ENCODE measurements around the gene CCN5. TPM values are rescaled to one million over a fixed set of nuclear protein-coding genes. Genes with fewer than 3 reads are reported as not detected.
"Not testable (repeated sequence)": the region's sequence is repeated elsewhere in the genome, so short reads cannot be mapped to it uniquely, and the experiment has no call there.

Gene CCN5
- total RNA-seq, 2 donors from 2014 or later: not detected

GRCh38 chr20:44762466-44763140 lies 47.4 kb downstream of the CCN5 start:
- 74 to 88% methylated on average over 5 to 10 of the region's 10 CpGs for WGBS, 2 experiments (ENCODE audit: insufficient coverage in 1 of 2, insufficient read length in 1 of 2)
- H3K27me3 ChIP-seq (ENCODE audit: control insufficient read depth, insufficient read depth, low read length, poor library complexity, severe bottlenecking): no peaks in the 10 kb centered on the region
- no peaks in the 10 kb centered on the region for H3K9me3 ChIP-seq (ENCODE audit: control insufficient read depth, low read length)
- no peak overlapping the region for H3K4me3 ChIP-seq (ENCODE audit: low read length)
- H3K27ac Mint-ChIP-seq: no peak overlapping the region
- H3K36me3 Mint-ChIP-seq (ENCODE audit: low read depth): no peaks in the 10 kb centered on the region
- no peaks in the 10 kb centered on the region for H3K9me3 Mint-ChIP-seq
- H3K36me3 ChIP-seq (ENCODE audit: control insufficient read depth, insufficient read depth, low read length): no peaks in the 10 kb centered on the region
- H3K4me3 Mint-ChIP-seq: no peak overlapping the region
- DNase-seq: no peak
- no peaks in the 10 kb centered on the region for H3K27me3 Mint-ChIP-seq (ENCODE audit: insufficient read depth)
- H3K27ac ChIP-seq (ENCODE audit: low read depth, low read length): peak overlapping the region; percentile 73
- H3K9ac ChIP-seq (ENCODE audit: extremely low read depth, low read length, poor library complexity, severe bottlenecking): no peak overlapping the region
- peaks cover 26% of the 10 kb centered on the region for H3K4me1 Mint-ChIP-seq
- peaks cover 16% of the 10 kb centered on the region for H3K4me1 ChIP-seq (ENCODE audit: control insufficient read depth, insufficient read depth, low read length)
- TF ChIP-seq CTCF (conservative IDR thresholded peaks at IDR 0.05): no peak

- H3K4me3 ChIP-seq (ENCODE audit: low read length); H3K27ac Mint-ChIP-seq; H3K27ac ChIP-seq (ENCODE audit: low read depth, low read length); H3K27me3 Mint-ChIP-seq (ENCODE audit: insufficient read depth); H3K9ac ChIP-seq (ENCODE audit: extremely low read depth, low read length, poor library complexity, severe bottlenecking); H3K36me3 ChIP-seq (ENCODE audit: control insufficient read depth, insufficient read depth, low read length); H3K27me3 ChIP-seq (ENCODE audit: control insufficient read depth, insufficient read depth, low read length, poor library complexity, severe bottlenecking); H3K9me3 Mint-ChIP-seq; H3K4me3 Mint-ChIP-seq; DNase-seq; H3K36me3 Mint-ChIP-seq (ENCODE audit: low read depth); H3K9me3 ChIP-seq (ENCODE audit: control insufficient read depth, low read length): not testable (repeated sequence)
- WGBS, 2 experiments (ENCODE audit: insufficient coverage in 1 of 2, insufficient read length in 1 of 2): 91 to 100% methylated on average over 2 to 3 of the region's 3 CpGs
- peaks cover 16% of the 10 kb centered on the region for H3K4me1 ChIP-seq (ENCODE audit: control insufficient read depth, insufficient read depth, low read length)
- peaks cover 26% of the 10 kb centered on the region for H3K4me1 Mint-ChIP-seq
Measured at GRCh38 chr20:44763798-44764197, 48.6 kb downstream of the CCN5 start.

GRCh38 chr20:44765091-44765490 lies 49.9 kb downstream of the CCN5 start:
- Mint-ChIP-seq H3K9me3 (no peaks in the 10 kb centered on the region), H3K27me3 (ENCODE audit: insufficient read depth) (no peaks in the 10 kb centered on the region), H3K36me3 (ENCODE audit: low read depth) (no peaks in the 10 kb centered on the region), H3K4me1 (peaks cover 26% of the 10 kb centered on the region), H3K4me3 (no peak overlapping the region), H3K27ac (no peak overlapping the region)
- WGBS, 2 experiments (ENCODE audit: insufficient coverage in 1 of 2, insufficient read length in 1 of 2): 69 to 73% methylated on average over 2 to 4 of the region's 4 CpGs
- Histone ChIP-seq H3K4me1 (ENCODE audit: control insufficient read depth, insufficient read depth, low read length) (peaks cover 16% of the 10 kb centered on the region), H3K27me3 (ENCODE audit: control insufficient read depth, insufficient read depth, low read length, poor library complexity, severe bottlenecking) (no peaks in the 10 kb centered on the region), H3K9me3 (ENCODE audit: control insufficient read depth, low read length) (no peaks in the 10 kb centered on the region), H3K9ac (ENCODE audit: extremely low read depth, low read length, poor library complexity, severe bottlenecking) (no peak overlapping the region), H3K27ac (ENCODE audit: low read depth, low read length) (no peak overlapping the region), H3K4me3 (ENCODE audit: low read length) (no peak overlapping the region), H3K36me3 (ENCODE audit: control insufficient read depth, insufficient read depth, low read length) (no peaks in the 10 kb centered on the region)
- TF ChIP-seq CTCF (conservative IDR thresholded peaks at IDR 0.05): no peak
- no peak for DNase-seq
